Activated CD8-positive, alpha-beta T cell treated with anti-CD3 and anti-CD28 coated beads, Interleukin-2, amount 10 ng/mL, durations not matched to agents 7 days and 5 days (primary cell): ENCODE measurements around the gene PARD6G. TPM values are rescaled to one million over a fixed set of nuclear protein-coding genes. Genes with fewer than 3 reads are reported as not detected.

Experiments used
- ATAC-seq: fragments of 150-1000 bp; cut with Tn5 transposase; one replicate; pipeline ENCODE4 v1.10.0; 2021; ENCODE audit warnings: moderate library complexity
- CTCF ChIA-PET: fragments of 350-600 bp; sonication (Branson Sonifier 250); formaldehyde crosslinking; loops from one replicate; lab custom pipeline; 2021; ENCODE audit warnings: antibody characterized with exemption; lab: Charles Lee
- POLR2A ChIA-PET: fragments of 350-600 bp; sonication (Branson Sonifier 250); formaldehyde crosslinking; loops from one replicate; lab custom pipeline; 2021; ENCODE audit warnings: antibody characterized with exemption; lab: Charles Lee
- DNase-seq: peaks from one replicate; pipeline ENCODE4 v3.0.0-alpha.2; 2020
- H3K27ac Mint-ChIP-seq: one replicate; pipeline ENCODE4 v1.8.0; 2021; ENCODE audit warnings: mild to moderate bottlenecking, mixed read lengths
- H3K27me3 Mint-ChIP-seq: one replicate; pipeline ENCODE4 v1.8.0; 2021; ENCODE audit warnings: low read depth, mixed read lengths
- H3K36me3 Mint-ChIP-seq: one replicate; pipeline ENCODE4 v1.8.0; 2021; ENCODE audit warnings: low read depth, mixed read lengths
- H3K4me1 Mint-ChIP-seq: one replicate; pipeline ENCODE4 v1.8.0; 2021; ENCODE audit warnings: low read depth, mixed read lengths
- H3K4me3 Mint-ChIP-seq: one replicate; pipeline ENCODE4 v1.8.0; 2021; ENCODE audit warnings: mild to moderate bottlenecking, mixed read lengths
- H3K9me3 Mint-ChIP-seq: one replicate; pipeline ENCODE4 v1.8.0; 2022; ENCODE audit warnings: mixed read lengths; ENCODE audit not compliant: insufficient read depth
- total RNA-seq, 2 experiments: library from RNA; stranded (reverse); gene quantifications; one replicate each; pipeline ENCODE4 v1.2.3, GENCODE V29; 2021

Gene PARD6G
- total RNA-seq, 2 experiments from 2014 or later = 0.18 TPM; not detected in 1

- Mint-ChIP-seq H3K4me1 (peaks cover 5% of the 10 kb centered on the region), H3K27me3 (peaks cover 15% of the 10 kb centered on the region), H3K27ac (no peak overlapping the region), H3K36me3 (no peaks in the 10 kb centered on the region), H3K4me3 (no peak overlapping the region), H3K9me3 (no peaks in the 10 kb centered on the region)
- ATAC-seq = no peak
- DNase-seq = peak; percentile 15
- CTCF ChIA-PET = interaction anchor here (1.8 kb wide), 1 partner anchor 80 kb away, joined by 7 read pairs; no protein-coding TSS in a partner anchor
- POLR2A ChIA-PET = no interaction called here
Measured at GRCh38 chr18:80250740-80251364, 3.5 kb upstream of the PARD6G start.

GRCh38 chr18:80249217-80250093, 2.1 kb upstream of the PARD6G start:
- ChIA-PET POLR2A (no interaction called here), CTCF (interaction anchor here (3.5 kb wide), 1 partner anchor 91 kb away, joined by 15 read pairs; no protein-coding TSS in a partner anchor)
- Mint-ChIP-seq H3K36me3 (no peaks in the 10 kb centered on the region), H3K4me3 (no peak overlapping the region), H3K27me3 (peaks cover 28% of the 10 kb centered on the region), H3K27ac (no peak overlapping the region), H3K9me3 (no peaks in the 10 kb centered on the region), H3K4me1 (peaks cover 5% of the 10 kb centered on the region)
- no peak for ATAC-seq
- peak; percentile 9 for DNase-seq

- ChIA-PET CTCF (interaction anchor here (3.5 kb wide), 1 partner anchor 89 kb away, joined by 15 read pairs; no protein-coding TSS in a partner anchor), POLR2A (no interaction called here)
- H3K36me3 Mint-ChIP-seq = no peaks in the 10 kb centered on the region
- H3K9me3 Mint-ChIP-seq = no peaks in the 10 kb centered on the region
- peaks cover 5% of the 10 kb centered on the region for H3K4me1 Mint-ChIP-seq
- no peak overlapping the region for H3K27ac Mint-ChIP-seq
- peaks cover 39% of the 10 kb centered on the region for H3K27me3 Mint-ChIP-seq
- peak; percentile 30 for ATAC-seq
- H3K4me3 Mint-ChIP-seq = peak overlapping the region; percentile 8
- DNase-seq = peak; percentile 15
Measured at GRCh38 chr18:80246445-80247392, 595 bp downstream of the PARD6G start.

DNA sequence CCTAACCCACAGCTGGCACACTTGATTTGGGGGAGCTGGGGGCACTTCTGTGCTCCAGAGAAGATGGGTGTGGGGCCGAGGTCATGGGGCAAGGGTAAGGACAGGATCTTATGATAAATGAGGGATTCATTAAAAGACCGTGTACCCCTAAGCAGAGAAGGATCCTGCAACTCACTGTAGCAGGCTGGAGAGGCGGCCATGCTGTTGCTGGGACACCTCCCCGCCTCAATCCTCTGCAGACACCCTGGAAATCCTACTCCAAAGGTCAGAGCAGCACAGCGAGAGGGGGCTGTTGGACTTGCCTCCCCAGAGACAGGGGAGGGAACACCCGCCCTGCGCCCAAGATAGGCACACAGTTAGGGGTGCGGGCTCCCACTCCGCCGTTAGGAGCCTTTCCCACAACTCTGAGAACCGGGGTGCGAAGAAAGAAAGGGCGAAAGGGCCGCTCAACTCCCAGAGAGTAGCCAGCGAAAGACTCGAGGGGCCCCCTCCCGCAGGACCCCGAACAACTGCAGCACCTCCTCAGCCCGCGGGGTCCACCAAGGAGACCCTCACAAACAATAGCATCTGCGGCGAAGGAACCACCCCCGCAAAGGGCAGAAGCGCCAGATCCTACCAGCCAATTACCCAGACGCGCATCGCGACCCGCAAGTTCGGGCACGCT, 1.4 kb downstream of the PARD6G start:
- H3K36me3 Mint-ChIP-seq = no peaks in the 10 kb centered on the region
- H3K9me3 Mint-ChIP-seq = no peaks in the 10 kb centered on the region
- CTCF ChIA-PET = interaction anchor here (0.7 kb wide), 1 partner anchor 40 kb away, joined by 3 read pairs; no protein-coding TSS in a partner anchor
- no peak overlapping the region for H3K27ac Mint-ChIP-seq
- DNase-seq = peak; percentile 13
- ATAC-seq = no peak
- H3K4me3 Mint-ChIP-seq = peak overlapping the region; percentile 65
- POLR2A ChIA-PET = no interaction called here
- peaks cover 39% of the 10 kb centered on the region for H3K27me3 Mint-ChIP-seq
- H3K4me1 Mint-ChIP-seq = peaks cover 5% of the 10 kb centered on the region

- peaks cover 39% of the 10 kb centered on the region for H3K27me3 Mint-ChIP-seq
- no peaks in the 10 kb centered on the region for H3K36me3 Mint-ChIP-seq
- no peaks in the 10 kb centered on the region for H3K9me3 Mint-ChIP-seq
- peak overlapping the region; percentile 65 for H3K4me3 Mint-ChIP-seq
- CTCF ChIA-PET = interaction anchor here (0.7 kb wide), 1 partner anchor 39 kb away, joined by 3 read pairs; no protein-coding TSS in a partner anchor
- H3K4me1 Mint-ChIP-seq = peaks cover 5% of the 10 kb centered on the region
- POLR2A ChIA-PET = no interaction called here
- no peak for ATAC-seq
- H3K27ac Mint-ChIP-seq = no peak overlapping the region
- DNase-seq = peak; percentile 20
Measured at GRCh38 chr18:80244956-80245730, 2.2 kb downstream of the PARD6G start.

DNA sequence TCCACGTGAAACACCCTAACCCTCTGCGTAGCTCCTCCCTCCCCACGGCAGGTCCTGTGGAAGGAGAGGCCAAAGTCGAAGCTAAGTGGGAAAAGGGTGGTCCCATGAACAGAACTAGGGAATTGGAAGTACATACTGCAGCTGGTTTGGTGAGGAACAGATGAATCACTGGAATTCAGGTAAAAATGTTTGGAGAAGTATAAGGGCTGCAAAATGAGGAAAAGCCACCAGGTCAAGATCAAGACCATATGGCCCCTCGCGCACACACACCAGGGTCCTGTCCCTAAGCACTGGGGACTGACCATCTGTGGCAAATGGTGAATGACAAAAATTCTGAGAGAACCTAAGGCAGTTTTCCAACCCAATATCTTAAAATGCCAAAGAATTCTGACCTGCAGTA, 3.1 kb downstream of the PARD6G start:
- CTCF ChIA-PET = no interaction called here
- POLR2A ChIA-PET = interaction anchor here (0.6 kb wide), 1 partner anchor 451 kb away, joined by 3 read pairs; no protein-coding TSS in a partner anchor
- H3K36me3 Mint-ChIP-seq = no peaks in the 10 kb centered on the region
- H3K4me1 Mint-ChIP-seq = peaks cover 5% of the 10 kb centered on the region
- H3K27ac Mint-ChIP-seq = no peak overlapping the region
- peaks cover 39% of the 10 kb centered on the region for H3K27me3 Mint-ChIP-seq
- ATAC-seq (no peak), DNase-seq (peak; percentile 9)
- no peaks in the 10 kb centered on the region for H3K9me3 Mint-ChIP-seq
- no peak overlapping the region for H3K4me3 Mint-ChIP-seq

DNA sequence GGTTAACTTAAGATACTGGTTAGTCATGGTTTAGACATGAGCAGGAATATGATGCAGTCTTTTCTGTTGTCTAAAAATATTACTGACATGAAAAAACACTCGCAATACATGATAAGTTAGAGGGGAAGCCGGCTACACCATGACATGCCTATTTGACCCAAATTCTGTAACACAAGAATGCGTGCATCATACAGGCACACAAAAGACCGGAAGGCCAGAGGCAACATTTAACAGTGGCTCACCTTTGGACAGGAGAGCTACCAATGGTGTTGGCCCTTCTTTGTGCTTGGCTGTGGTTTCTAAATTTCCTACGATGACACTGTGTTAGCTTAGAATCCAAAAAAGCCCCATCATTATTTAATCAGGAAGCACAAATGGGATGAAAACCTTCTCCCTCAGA, 4.1 kb downstream of the PARD6G start:
- DNase-seq = no peak
- ChIA-PET CTCF (no interaction called here), POLR2A (no interaction called here)
- H3K4me1 Mint-ChIP-seq = peaks cover 5% of the 10 kb centered on the region
- H3K27me3 Mint-ChIP-seq = peaks cover 32% of the 10 kb centered on the region
- H3K27ac Mint-ChIP-seq = no peak overlapping the region
- H3K4me3 Mint-ChIP-seq = no peak overlapping the region
- H3K36me3 Mint-ChIP-seq = no peaks in the 10 kb centered on the region
- no peaks in the 10 kb centered on the region for H3K9me3 Mint-ChIP-seq
- ATAC-seq = no peak

- DNase-seq = peak; percentile 8
- CTCF ChIA-PET = no interaction called here
- no peak overlapping the region for H3K4me3 Mint-ChIP-seq
- no peaks in the 10 kb centered on the region for H3K9me3 Mint-ChIP-seq
- no peak for ATAC-seq
- no peaks in the 10 kb centered on the region for H3K36me3 Mint-ChIP-seq
- H3K27ac Mint-ChIP-seq = no peak overlapping the region
- peaks cover 27% of the 10 kb centered on the region for H3K27me3 Mint-ChIP-seq
- POLR2A ChIA-PET = no interaction called here
- peaks cover 5% of the 10 kb centered on the region for H3K4me1 Mint-ChIP-seq
Measured at GRCh38 chr18:80241919-80242777, 5.2 kb downstream of the PARD6G start.

GRCh38 chr18:80239830-80240229, 7.5 kb downstream of the PARD6G start:
- Mint-ChIP-seq H3K9me3 (no peaks in the 10 kb centered on the region), H3K27me3 (peaks cover 21% of the 10 kb centered on the region), H3K36me3 (no peaks in the 10 kb centered on the region), H3K4me3 (no peak overlapping the region), H3K27ac (no peak overlapping the region), H3K4me1 (no peaks in the 10 kb centered on the region)
- ChIA-PET POLR2A (no interaction called here), CTCF (no interaction called here)
- DNase-seq = peak; percentile 15
- ATAC-seq = no peak
